HG03139 (cell line): ENCODE measurements around the gene MAP4K1.
"Not testable (repeated sequence)": the region's sequence is repeated elsewhere in the genome, so short reads cannot be mapped to it uniquely, and the experiment has no call there.

Source experiments
- ATAC-seq: cut with Tn5 transposase; IDR thresholded peaks from one replicate; pipeline ENCODE4 v1.9.1; 2021; ENCODE audit not compliant: unreplicated experiment

MAP4K1 gene

GRCh38 chr19:38629568-38629967 is 11.8 kb upstream of the MAP4K1 start:
- no peak for ATAC-seq

GRCh38 chr19:38626401-38626800 is 8.6 kb upstream of the MAP4K1 start:
- ATAC-seq = no peak

DNA sequence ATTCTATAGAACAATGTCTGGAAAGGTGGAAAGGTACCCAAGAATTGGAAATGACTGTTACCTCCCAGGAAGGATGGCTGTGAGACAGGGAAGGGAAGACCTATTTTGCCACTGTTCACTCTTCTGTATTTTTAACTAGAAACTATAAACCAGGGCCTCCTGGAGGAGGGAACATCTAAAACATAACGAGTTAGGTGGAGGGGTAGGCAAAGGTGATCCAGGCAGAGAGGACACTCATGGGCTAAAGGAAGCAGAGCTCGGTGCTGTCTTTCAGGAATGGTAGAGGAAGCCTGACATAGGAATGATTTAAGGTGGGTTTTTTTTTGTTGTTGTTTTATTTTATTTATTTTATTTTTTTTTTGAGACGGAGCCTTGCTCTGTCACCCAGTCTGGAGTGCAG is 7.1 kb upstream of the MAP4K1 start:
- no peak for ATAC-seq

DNA sequence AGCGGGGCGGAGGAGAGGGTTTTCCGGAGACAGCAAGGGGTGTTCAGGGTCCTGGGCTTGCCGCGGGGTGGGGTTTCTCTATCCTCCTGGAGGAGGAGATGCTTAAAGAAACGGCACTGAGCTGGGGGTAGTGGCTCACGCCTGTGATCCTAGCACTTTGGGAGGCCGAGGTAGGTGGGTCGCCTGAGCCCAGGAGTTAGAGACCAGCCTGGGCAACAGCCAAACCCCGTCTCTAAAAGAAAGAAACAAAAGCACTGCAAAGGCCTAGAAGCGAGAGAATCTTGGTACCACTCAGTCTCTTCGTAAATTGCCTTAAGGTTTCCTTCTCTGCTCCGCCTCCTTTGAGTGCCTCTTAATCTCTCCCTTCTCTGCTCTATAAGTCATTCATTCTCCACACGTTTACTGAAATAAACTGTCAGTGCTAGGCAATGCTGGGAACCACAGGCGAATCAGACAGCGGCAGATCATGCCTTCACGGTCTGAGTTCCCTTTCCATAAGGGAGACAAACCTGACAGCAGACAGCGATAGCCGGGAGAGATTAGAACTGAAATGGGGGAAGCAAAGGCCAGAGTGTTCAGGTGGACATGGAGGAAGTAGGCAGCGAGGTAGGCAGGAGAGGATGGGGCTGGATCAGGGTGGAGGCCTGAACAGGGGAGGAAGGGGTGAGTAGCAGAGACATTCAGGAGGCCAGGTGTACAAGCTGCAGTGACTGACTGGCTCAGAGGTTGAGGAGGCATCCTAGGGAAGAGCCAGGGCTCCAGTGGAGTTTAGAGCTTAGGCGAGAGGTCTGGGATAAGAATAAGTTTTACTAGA is 1.8 kb upstream of the MAP4K1 start:
- no peak for ATAC-seq

DNA sequence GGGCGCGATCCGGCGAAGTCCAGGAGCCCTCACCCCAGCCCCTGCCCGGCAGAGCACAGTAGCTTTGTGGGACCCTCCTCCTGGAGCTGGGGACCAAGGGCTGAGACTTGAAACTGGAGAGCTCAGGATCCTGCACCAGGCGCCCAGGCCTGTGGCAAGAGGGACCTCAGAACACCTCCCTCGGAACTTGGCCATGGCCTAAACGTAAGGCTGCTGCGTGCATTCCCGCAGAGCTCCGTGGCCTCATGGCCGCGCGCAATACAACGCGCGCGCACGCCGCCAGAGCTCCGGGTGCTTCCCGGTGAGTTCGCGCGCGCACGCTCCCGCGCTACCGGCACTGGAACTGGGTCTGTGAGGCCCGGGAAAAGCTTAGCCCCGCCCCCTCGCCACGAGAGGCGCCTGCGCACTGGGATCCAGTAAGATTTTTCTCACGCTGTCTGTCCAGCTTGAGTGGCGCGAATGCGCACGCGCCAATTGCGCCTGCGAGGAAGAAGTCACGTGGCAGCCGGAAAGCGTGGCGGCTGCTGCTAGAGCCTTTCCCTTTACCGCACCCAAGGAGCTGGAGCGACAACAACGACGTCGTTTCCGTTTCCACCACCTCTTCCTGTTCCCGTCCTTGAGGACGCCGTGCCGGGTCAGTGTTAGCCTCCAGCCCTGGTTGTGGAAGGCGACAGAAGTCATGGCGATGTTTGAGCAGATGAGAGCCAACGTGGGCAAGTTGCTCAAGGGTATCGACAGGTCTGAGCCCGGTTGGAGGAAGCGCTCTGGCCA is 1.0 kb upstream of the MAP4K1 start, which contains the start of gene EIF3K:
TSS of gene EIF3K (plus strand) at position 599 of the 771 bp plus-strand sequence. CDS start at position 680, 81 bp downstream.
- peak; percentile 48 for ATAC-seq

GRCh38 chr19:38617283-38617763 is 430 bp downstream of the MAP4K1 start:
- ATAC-seq = no peak

DNA sequence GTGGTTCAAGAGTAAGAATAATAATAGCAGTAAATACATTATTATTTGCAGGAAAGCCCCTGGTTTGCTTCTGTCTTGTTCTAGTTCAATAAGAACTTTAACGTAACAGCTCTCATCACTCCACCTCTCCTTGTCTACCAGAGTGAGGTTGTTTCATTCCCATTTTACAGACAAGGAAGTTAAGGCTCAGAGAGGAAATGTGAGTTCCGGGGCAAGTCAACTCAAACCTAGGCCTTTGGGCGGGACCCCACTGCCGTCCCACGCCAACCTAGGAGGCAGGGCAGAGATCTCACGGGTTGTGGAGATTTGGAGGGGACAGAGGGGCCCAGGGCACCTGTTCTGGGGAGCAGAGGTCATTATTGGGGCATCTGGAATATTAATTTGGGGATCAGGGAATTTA is 1.5 kb downstream of the MAP4K1 start:
- ATAC-seq = no peak

- ATAC-seq = no peak
Measured at GRCh38 chr19:38615007-38615581, 2.7 kb downstream of the MAP4K1 start.

GRCh38 chr19:38614289-38614688 is 3.5 kb downstream of the MAP4K1 start:
- ATAC-seq = no peak

GRCh38 chr19:38606131-38606530 is 11.6 kb downstream of the MAP4K1 start:
- ATAC-seq = no peak

DNA sequence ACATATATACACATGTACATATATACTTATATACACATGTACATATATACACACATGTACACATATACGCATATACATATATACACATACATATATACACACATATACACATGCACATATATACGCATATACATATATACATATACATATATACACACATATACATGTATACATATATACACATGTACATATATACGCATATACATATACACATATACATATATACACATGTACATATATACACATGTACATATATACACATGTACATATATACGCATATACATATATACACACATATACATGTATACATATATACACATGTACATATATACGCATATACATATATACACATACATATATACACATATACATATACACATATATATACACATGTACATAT is 14.9 kb downstream of the MAP4K1 start:
- ATAC-seq = not testable (repeated sequence)

DNA sequence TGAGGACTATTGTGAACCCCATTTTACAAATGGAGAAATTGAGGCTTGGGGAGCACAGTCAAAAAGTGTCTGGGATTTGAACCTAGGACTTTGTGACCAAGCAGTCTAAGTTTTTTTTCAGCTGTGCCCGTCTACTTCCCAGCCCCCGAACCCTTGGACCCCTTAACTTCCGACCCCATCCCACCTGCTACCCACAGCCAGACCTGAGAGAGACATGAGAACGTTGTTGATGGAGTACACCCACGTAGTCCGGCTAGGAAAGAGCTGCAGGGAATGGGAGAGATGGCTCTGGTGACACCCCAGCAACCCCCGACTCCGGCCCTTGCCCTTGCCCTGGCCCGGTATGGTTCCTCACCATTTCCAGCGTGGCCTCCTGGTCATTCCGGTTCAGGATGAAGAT is 18.0 kb downstream of the MAP4K1 start:
- ATAC-seq = no peak

DNA sequence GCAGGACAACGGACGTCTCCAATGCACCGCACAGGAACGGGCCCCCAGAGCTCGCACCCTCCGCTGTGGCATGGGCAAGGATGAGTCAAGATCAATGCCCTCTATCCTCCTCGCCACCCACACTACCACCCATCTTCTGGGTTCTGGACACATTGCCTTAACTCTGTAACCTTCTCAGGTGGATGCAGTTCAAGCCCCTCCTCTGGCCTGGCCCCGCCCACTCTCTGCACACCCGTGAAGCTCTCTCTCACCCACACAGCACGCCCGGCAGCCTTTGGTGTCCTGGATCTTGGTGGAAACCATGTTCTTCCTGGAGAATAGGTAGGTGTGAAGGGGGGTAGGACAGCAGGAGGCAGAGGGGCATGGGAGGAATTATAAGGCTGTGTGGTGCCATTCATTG is 20.7 kb downstream of the MAP4K1 start:
- ATAC-seq = no peak

GRCh38 chr19:38596057-38596981 is 21.4 kb downstream of the MAP4K1 start:
- no peak for ATAC-seq

DNA sequence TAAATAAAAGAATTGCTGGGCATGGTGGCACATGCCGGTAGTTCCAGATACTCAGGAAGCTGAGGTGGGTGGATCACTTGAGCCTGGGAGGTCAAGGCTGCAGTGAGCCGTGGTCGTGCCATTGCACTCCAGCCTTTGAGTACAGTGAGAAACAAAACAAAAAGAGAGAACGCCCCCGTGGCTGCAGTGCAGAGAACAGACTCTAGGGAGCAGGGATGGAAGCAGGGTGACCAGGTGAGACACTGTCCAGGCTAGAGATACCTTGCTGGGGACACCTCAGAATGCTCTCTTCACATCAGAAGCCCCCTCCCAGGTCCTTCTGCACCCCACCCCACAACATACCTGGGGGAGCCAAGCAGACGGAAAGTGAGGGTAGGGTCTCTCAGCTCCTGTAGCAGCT is 24.8 kb downstream of the MAP4K1 start:
- ATAC-seq = no peak

DNA sequence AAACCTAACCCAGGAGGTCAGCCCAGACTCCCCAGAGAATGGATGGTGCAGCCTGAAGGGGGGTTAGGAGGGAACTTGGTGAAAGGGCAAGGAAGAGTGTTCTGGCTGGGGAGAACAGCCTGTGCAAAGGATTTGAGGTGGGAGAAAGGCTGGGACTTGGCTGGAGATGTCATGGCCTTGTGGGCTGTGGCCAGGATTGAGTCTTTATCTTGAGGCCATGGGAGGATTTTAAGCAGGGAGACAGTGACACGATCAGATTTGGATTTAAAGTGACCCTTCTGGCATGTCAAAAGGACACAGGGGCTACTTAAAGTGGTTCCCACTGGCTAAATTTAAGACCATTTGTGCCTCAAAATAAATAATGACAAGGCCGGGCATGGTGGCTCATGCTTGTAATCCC is 29.7 kb downstream of the MAP4K1 start:
- ATAC-seq = no peak

GRCh38 chr19:38587562-38587961 is 30.2 kb downstream of the MAP4K1 start:
- ATAC-seq = no peak

- ATAC-seq = no peak
Measured at GRCh38 chr19:38583985-38584305, 33.8 kb downstream of the MAP4K1 start.

- no peak for ATAC-seq
Measured at GRCh38 chr19:38583219-38583984, 34.4 kb downstream of the MAP4K1 start.

GRCh38 chr19:38580080-38580479 is 37.7 kb downstream of the MAP4K1 start:
- ATAC-seq = no peak
